ENCODE data around the gene GSTO2.

- TF ChIP-seq POLR2A (IDR thresholded peaks at IDR 0.05): peak in 1 of 2 donors; percentile 33
- TF ChIP-seq, protein P1, sequence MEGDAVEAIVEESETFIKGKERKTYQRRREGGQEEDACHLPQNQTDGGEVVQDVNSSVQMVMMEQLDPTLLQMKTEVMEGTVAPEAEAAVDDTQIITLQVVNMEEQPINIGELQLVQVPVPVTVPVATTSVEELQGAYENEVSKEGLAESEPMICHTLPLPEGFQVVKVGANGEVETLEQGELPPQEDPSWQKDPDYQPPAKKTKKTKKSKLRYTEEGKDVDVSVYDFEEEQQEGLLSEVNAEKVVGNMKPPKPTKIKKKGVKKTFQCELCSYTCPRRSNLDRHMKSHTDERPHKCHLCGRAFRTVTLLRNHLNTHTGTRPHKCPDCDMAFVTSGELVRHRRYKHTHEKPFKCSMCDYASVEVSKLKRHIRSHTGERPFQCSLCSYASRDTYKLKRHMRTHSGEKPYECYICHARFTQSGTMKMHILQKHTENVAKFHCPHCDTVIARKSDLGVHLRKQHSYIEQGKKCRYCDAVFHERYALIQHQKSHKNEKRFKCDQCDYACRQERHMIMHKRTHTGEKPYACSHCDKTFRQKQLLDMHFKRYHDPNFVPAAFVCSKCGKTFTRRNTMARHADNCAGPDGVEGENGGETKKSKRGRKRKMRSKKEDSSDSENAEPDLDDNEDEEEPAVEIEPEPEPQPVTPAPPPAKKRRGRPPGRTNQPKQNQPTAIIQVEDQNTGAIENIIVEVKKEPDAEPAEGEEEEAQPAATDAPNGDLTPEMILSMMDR (IDR thresholded peaks at IDR 0.05): no peak
Observed at GRCh38 chr10:104304927-104305326, 35.9 kb downstream of the GSTO2 start.
